ENCODE measurements around the gene DST. TPM values are rescaled to one million over a fixed set of nuclear protein-coding genes. Genes with fewer than 3 reads are reported as not detected.

Gene DST
- total and polyA plus RNA-seq, 2 of the 8 experiments (the other 6 are each of a cell fraction or from before 2014, with no cell fraction given), result 49.4 to 116 TPM

GRCh38 chr6:56448046-56448445, 194.6 kb downstream of the DST start (continued):
- TF ChIP-seq POLR2A (IDR thresholded peaks at IDR 0.05; ENCODE audit: control extremely low read depth in 1 of 2, low read depth in 2 of 2, low read length in 2 of 2), result no peak
- TF ChIP-seq SIX5 (IDR thresholded peaks at IDR 0.05; ENCODE audit: low read depth, low read length), result no peak
- TF ChIP-seq SIRT6 (IDR thresholded peaks at IDR 0.05; ENCODE audit: low read length), result no peak
- TF ChIP-seq SRF (IDR thresholded peaks at IDR 0.05; ENCODE audit: low read depth, low read length), result no peak
